ENCODE data around the gene ENTREP1.
"Not testable (repeated sequence)": the region's sequence is repeated elsewhere in the genome, so short reads cannot be mapped to it uniquely, and the experiment has no call there.

ENTREP1 gene

DNA sequence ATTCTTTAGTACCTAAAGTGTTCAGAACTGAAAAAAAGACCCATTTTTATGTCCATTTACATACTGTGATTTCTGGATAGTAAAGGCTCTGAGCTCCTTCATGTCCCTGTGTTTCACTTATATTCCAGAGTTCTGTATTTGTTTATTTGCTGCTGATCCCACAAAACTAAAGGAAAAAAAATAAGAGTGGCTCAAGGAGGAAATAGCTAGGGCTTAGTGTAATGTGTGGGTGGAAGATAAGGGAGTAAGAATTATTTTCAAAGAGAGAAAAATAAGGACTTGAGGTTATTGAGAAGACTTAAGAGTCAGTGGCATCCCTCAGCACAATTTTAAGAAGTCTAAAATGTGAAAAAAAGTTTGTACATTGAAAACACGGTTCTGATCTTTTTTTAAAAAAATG is 46.0 kb downstream of the ENTREP1 start:
- no peak for DNase-seq

DNA sequence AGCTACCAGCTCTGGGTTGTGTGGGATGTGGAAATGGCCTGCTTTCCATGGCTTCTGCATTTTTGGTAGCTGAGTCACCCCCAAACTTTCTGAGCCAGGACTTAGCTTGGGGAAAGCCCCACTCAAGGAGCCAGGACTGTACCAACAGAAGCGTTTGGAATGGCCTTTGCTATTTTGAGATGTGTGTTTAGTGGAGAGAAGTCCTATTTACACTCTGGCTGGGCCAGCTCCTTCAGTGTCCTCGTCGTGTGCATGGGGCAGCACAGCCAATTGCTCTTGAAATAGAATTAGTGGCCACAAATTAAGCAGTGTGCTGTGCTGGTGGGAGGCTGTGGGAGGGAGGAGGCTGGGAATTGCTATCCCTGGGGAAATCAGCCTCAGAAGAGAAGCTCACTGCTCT is 51.6 kb downstream of the ENTREP1 start:
- peak in 1 of 14 donors; percentile 24 for DNase-seq

DNA sequence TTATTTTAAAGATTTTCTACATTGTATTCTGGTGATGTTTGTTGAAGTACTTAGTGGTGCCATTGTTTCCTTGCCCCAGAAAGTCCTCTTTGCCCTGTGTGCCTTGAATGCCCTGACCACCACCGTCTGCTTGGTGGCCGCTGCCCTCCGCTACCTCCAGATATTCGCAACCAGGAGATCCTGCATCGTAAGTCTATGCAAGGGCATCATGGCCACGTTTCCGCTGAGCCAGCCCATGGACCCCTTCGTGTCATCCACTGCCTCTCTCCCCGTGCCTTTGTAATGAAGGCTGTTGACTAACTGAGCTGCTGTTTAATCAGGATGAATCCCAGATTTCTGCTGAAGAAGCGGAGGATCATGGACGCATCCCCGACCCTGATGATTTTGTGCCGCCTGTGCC is 52.3 kb downstream of the ENTREP1 start:
- no peak for DNase-seq

DNA sequence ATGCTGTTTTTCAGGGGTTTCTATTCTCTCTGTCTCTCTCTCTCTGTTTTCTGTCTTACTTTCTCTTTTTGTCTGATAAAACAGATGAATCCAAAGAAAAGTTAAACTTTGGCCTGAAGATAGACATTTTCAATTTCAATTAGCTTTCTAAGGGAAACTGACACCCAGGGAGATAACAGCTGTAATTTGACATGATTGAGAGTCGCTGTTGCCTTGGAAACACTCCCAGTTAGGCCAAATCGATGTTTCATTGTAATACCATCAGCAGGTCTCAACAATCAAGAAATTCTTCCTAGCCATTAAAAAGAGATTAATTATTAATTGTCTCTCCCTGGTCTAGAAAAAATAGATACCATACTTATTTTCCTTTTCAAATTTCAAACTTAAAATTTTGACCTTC is 53.0 kb downstream of the ENTREP1 start:
- no peak for DNase-seq

DNA sequence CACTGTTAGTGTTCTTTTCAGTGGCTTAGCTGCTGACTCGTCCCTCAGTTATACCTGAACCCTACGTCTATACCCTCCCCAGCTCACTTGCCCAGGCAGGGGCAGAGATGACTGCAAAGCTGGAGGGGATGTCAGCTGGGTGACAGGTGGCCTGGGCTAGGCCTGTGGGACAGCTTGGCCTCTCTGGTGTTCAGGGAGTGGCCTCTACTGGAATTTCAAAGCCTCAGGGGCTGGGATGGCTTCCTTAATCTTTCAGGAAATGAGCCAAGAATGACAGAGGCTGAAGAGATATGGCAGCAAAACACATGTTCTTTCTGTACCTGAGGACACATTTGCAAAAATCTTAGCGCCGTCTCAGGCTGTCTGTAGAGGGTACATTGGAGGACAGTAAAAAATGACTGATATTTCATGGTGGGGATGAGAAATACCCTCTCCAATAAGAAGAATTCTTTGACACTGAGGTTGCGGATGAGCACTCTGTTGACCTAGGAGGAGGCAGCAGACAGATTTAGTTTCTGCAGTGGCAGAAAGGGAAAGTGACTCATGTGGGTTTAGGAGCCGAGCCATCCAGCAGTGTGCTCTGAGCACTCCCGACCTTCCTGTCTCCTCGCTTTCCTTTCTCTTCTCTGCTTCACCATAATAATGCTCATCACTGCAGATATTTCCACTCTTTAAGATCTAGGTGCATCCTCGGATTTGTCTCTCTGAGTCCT is 54.4 kb downstream of the ENTREP1 start:
- no peak for DNase-seq

DNA sequence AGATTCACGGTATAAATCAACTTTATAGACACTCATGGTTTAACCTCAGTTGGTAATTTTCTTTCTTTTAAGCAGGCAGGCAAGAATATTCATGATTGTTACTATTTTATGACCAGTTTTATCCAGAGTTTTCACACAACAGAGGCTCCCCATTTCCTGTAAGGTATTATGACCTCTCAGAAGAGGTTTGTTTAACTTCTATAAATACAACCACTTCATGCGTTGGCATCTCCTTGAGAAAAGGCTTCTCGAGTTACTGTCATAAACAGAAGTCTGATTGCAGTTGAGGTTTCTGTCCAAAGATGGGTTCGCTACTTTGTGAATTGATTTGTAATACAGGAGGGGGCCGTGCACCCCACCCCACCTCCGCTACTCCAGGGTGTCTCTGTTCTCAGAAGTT is 55.3 kb downstream of the ENTREP1 start:
- no peak for DNase-seq

DNA sequence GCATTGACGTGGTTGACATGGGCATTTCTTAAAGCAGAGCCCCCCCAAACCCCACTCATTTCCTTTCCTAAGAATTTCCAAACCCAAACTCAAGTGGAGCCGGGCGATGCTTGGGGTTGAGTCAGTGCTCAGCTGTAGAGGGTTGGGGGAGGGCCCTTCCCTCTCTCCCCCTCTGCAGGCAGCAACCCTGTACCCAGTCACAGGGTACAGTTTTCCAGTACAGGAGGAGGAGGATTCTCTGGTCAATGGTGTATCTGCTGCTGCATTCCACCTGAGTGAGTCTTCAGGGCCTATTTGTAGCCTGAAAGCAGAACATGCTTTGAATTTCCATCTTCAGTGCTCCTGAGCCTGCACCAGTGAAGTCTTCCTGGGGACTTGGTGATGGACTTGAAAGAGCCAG is 55.8 kb downstream of the ENTREP1 start:
- DNase-seq: no peak

DNA sequence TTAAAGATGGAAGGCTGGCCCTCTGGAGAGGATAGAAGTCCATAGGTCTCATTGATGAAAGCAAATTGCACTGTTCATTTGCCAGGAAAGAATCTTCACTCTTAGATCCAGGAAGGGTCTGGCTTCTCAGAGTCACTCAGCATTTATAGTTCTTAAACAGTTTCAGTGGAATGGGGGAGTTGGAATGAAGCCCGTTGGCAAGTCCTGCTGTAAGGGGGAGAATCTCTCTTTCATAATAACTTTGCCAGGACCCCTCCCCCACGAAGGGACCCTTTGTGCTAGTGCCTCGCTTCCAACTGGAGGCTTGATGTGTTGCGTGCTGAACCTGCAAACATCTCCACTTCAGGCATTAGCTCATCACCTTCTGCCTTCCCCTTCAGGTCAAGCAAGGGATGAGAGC is 57.1 kb downstream of the ENTREP1 start:
- DNase-seq: no peak

DNA sequence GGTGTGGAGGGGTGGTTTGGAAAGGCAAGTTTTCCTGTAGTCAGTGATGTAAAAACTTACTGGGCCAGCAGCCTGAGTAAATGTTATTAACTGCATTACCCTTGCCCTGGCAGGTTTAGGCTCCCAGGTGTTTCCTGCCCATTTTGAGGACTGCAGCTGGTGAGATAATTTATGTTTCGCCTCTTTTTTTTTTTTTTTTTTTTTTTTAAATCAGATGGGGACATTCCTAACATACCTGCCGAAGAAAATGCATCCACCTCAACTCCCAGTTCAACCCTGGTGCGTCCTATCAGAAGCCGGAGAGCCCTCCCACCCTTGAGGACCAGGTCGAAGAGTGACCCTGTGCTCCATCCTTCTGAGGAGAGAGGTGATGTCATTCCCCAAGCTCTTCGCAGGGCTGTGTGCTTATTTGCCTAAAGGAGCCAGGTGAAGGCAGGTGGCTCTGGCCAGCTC is 60.6 kb downstream of the ENTREP1 start:
- DNase-seq: no peak

DNA sequence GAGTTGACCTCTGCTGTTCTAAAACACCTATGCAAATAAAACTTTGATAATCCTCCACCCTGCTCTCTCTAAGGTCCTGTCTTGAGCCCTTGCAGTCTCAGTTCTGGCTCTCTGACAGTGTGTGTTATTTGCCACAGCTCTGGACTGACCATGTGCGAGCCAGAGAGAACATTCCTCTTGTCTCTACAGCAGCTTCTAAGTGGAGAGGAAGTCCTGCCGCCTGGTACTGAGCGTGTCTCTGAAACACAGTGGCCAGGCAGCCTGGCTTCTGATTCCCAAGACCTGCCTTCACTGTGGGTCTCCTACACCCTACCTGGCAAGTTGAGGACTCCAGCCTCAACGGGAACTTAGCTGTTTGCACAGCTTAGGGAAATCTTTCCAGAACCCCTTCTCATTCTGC is 61.6 kb downstream of the ENTREP1 start:
- no peak for DNase-seq

DNA sequence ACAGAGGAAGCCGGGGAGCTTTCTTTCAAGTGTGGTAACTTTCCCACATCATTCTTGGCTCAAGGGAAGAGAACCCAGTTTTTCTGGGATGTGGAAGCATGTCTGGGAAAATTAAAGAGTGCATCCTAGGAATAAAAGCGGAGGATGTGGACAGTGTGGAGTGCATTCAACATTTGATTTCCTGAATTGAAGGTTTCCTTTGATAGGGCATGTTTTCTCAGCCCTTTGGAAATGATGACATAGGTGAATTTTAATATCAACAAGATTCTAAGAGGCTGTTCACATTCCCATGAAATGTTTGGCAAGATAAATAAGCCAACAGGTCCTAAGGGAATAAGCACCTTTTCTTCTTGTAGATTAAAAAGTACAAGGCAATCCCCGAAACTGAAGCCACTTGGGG is 63.6 kb downstream of the ENTREP1 start:
- DNase-seq: no peak

DNA sequence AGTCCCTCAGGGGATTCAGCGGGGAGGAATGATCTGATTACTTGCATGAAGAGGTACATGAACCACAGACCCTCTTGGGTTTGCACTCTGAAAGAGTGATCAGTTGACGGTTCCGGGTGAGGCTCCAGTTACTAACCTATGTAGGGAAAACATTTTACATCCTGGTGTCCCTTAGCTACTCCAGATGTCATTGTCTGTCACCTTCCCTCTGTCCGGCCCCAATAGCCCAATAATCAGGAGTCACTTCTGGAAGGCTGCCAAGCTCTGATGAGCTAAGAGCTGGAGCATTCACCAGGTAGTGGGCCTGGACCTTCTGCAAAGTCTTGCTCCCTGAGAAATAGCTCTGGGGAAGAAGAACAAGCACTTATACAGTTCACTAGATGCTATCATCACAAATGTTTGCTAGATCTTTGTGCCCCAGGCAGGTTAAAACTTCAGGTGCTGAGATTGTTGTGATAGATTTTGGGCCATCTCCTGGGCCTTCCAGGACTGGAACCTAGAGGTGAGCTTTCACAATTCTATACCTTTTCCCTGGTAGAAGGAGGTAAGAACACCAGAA is 64.5 kb downstream of the ENTREP1 start:
- no peak for DNase-seq

DNA sequence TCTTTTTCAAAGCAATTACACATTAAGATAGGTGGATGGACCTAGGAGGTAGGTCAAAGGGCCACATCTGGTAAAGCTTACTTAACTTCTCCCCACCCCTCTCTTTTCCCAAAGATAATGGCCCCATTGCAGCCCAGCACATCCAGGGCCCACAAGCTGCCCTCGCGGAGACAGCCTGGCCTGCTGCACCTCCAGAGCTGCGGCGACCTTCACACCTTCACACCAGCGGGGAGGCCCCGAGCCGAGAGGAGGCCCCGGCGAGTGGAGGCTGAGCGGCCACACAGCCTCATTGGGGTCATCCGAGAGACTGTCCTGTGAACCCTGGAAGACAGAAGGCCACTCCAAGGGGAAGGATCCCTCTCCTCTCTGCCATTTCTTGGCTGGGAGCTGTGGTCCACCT is 66.5 kb downstream of the ENTREP1 start:
- DNase-seq: no peak

DNA sequence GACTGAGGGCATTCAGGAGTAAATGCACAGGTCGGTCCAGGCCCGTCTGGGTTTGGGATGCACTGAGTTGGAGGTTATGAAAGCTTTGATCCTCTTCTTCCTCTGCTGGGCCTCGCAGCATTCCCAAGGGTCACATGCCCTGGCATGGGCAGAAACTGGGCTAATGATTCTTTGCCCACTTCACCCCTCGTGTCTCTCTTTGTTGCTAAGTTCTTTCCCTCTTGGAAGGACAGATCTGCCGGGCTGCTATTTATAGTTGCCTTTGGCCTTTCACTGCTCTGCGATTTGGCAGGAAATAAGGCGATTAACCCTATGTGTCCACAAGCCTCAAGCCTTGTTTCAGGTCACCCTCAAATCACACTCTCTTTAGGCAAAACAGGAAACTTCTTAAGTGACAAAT is 66.9 kb downstream of the ENTREP1 start:
- peak in 7 of 14 donors; percentile 6 to 54 (median 24) for DNase-seq

DNA sequence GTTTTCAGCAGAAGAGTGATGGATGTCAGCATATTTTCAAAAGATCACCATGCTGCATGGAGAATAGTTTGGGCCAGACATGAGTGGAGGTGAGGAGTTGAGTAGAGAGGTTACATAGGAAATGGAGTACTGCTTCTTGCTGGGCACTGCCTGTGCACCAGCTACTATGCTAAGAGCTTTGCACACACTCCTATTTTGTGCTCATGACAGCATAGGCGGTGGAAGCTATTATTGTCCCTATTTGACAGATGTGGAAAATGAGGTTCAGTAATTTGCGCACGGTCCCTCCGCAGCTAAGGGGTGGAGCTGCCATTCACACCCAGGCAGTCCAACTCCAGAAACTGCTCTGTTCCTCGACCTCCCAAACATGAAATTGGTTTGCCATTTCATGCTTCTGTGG is 67.8 kb downstream of the ENTREP1 start:
- no peak for DNase-seq

DNA sequence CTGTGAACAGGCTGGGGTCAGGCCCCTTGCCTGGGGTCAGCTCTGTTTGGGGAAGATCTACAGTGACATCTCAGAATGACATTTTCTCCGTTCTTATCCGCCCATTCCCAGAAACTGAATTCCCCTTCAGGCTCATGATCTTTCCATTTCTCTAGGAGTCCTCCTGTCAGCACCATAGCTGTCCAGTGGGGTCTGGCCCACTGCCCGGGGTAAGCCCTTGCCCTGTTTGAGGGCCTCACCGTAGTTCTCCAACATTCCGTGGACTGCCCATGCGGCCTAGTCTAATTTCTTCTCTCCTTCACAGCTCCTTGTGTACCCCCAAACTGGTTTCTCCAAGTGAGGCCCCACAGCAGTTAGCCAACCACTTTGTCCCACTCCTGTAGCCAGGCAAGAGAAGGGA is 68.4 kb downstream of the ENTREP1 start:
- DNase-seq: no peak

DNA sequence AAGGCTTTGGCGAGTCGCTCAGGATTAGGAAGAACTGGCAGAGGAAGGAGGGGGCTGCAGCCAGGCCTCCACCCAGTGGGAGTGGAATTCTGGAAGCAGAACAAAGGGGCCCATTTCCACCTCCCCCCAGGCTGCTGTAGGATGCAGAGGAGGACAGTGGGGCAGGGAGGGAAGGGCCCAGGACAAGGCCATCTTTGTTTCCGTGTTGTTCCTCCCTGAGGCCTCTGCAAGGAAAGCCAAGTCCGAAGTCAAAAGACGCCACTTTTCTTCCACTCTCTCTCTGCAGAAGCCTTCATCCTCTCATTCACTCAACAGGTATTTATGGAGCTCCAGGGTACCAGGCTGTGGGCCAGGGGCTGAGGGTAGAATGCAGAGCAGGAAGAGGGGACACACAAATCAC is 70.7 kb downstream of the ENTREP1 start:
- peak in 10 of 14 donors; percentile 8 to 65 (median 43) for DNase-seq

DNA sequence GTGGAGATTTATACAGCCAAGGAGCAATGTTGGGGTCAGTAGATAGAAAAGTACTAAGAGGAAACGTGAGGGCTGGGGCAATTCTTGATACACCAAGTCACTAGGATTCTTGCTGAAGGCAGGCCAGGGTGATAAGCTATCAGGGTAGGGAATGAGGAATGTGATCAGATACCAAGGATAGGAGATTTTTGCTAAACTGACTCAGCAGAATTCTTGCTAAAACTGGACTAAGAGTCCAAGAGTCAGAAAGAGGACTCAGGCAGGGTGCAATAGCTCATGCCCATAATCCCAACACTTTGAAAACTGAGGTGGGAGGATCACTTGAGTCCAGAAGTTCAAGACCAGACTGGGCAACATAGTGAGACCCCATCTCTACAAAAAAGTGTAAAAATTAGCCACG is 71.7 kb downstream of the ENTREP1 start:
- DNase-seq: no peak

DNA sequence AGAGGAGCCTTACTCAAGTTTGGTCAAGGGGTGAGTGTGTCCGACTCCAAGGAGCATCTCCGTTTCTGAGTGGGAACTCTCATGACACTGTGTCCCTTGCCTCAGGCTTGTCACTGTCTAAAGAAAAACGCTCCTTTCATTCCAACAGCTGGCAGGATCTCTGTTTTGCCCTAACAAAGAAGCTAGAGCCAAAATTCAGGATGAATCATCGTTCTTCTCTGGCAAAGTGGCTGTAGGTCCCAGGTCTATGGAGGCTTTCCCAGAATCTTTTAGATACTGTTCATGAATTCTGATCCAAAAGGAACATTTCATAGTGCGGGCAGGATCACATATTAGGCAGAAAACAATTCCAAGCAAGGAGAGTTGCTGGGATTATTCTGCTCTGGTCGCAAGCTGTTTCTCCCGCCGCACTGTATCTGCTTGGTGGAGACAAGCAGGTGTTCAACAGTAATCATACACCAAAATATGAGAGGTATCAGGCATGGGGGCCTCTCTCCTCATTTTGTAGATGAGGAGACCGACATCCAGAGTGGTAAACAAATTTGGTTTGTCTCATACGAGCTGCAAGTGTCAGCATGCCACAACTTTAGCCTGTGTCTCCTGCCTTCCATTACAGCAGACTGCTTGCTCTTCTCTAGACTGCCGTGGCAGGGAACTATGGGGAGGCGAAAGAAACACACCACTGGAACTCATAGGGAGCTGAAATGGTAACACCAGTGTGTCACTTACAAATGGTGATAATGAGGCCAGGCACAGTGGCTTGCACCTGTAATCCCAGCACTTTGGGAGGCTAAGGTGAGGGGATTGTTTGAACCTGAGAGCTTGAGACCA is 72.6 kb downstream of the ENTREP1 start:
- peak in 8 of 14 donors; percentile 17 to 55 (median 32) for DNase-seq

DNA sequence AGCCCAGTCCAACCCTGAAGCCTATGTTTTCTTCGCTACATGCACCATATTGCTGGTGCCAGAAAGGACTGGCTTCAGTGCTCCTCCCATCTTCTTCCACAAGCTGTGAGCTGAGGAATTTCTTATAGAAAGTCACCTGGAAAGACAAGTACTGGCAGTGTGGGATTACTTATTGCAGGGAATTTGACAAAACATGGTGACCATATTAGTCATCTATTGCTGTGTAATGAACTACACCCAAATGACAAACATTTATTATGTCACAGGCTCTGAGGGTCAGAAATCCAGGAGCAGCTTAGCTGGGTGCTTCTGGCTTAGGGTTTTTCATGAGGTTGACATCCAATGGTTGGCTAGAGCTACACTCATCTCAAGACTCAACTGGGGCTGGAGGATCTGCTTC is 75.5 kb downstream of the ENTREP1 start:
- no peak for DNase-seq

DNA sequence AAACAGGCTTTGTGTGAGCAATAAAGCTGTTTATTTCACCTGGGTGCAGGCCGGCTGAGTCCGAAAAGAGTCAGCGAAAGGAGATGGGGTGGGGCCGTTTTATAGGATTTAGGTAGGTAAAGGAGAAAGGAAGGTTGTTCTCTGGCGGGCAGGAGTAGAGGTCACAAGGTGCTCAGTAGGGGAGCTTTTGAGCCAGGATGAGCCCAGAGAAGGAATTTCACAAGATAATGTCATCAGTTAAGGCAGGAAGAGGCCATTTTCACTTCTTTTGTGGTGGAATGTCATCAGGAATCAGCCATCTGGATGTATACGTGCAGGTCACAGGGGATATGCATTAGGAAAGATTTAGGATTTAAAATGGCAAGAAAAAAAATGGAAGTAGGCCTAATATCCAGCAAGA is 84.9 kb downstream of the ENTREP1 start:
- not testable (repeated sequence) for DNase-seq

DNA sequence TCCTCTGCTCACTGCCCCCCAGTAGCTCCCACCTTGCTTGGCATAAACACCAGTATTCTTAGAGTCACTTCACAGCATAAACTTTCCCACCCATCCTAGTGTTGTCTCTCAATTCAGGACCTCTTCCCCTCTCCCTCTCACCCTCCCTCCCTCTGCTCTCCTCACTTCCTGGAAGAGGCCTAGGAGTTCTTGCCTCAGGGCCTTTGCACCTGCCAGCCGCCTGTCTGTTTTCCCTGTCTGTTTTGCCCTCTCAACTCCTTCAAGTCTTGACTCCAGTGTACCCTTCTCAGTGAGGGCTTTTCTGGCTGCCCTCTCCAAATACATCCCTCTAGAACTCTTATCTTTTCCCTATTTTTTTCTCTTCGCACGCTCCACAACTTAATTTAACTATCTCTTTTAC is 86.2 kb downstream of the ENTREP1 start:
- DNase-seq: no peak

DNA sequence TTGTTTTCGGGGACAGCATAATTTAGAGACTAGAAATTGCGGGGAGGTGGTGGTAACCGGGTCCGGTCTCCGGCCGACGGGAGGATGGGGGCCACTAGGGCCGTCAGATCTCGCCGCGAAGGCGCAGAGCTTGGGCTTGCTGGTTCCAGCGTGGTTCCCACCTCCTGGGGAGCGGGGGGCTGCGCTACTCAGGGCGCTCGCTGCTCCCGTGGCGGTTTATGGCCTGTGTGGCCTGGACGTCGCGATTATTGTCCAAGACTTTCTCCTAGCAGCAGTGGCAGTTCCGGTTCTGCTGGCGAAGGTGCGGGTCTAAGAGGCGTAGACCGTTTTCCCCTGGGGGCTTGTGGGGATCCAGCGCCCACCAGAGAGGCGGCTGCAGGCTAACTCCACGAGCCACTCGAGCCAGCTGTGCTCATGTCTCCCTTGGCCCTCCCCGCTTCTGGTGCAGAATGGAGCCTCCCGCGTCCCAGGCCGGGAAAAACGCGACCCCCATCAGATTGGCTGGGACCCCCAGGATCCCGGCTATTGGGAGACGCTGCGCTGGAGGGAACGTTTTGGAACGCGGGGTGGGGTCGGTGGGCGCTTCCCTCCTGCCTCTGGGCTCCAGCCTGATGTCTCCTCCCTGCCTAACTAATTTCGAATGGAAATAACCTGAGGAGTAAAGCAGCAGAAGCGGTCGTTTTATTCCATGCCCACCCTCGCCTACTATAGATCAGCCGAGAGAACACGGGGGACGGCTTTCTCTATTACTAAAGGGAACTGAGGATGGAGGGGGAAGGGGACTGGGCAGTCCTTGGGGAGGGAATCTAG is 87.1 kb downstream of the ENTREP1 start:
- no peak for DNase-seq

All from C1 segment of cervical spinal cord (tissue), 14 donors.